OCI-LY7 (cell line): ENCODE results near the gene SMG9. TPM values are rescaled to one million over a fixed set of nuclear protein-coding genes. Genes with fewer than 3 reads are reported as not detected.

Experiments used
- BruUV-seq: library from RNA; stranded (reverse); fragments of 400-500 nt; replicated peaks from 2 replicates; lab custom pipeline; 2021; lab: Mats Ljungman, UMichigan
- CTCF ChIA-PET: fragments of 300-600 bp; sonication (Branson Sonifier 250); formaldehyde crosslinking; loops from one replicate; lab custom pipeline; 2022; ENCODE audit warnings: antibody characterized with exemption; ENCODE audit not compliant: unreplicated experiment; lab: Charles Lee
- POLR2A ChIA-PET: fragments of 300-600 bp; sonication (Branson Sonifier 250); formaldehyde crosslinking; loops from one replicate; lab custom pipeline; 2022; ENCODE audit warnings: antibody characterized with exemption; lab: Charles Lee
- DNase-seq: peaks from one replicate; pipeline ENCODE4 v3.0.0-alpha.2; 2015; ENCODE audit warnings: low spot score
- H2AFZ ChIP-seq: fragments of 200-600 bp; sonication (generic), shearing (Covaris generic); 2 replicates; pipeline ENCODE4 v1.6.1; 2014; ENCODE audit warnings: mild to moderate bottlenecking, antibody characterized with exemption, low read length, moderate library complexity
- H3K27ac ChIP-seq: fragments of 200-600 bp; sonication (generic); 2 replicates; pipeline ENCODE4 v1.5.1; 2014; ENCODE audit warnings: mixed run types, low read depth, mild to moderate bottlenecking, moderate library complexity, low read length, inconsistent platforms; ENCODE audit not compliant: poor library complexity, severe bottlenecking
- H3K36me3 ChIP-seq: fragments of 200-600 bp; sonication (generic); 2 replicates; pipeline ENCODE4 v1.6.1; 2014; ENCODE audit warnings: mild to moderate bottlenecking, antibody characterized with exemption, low read length, moderate library complexity, mixed read lengths; ENCODE audit not compliant: insufficient read depth
- H3K4me1 ChIP-seq: fragments of 200-600 bp; sonication (generic); 2 replicates; pipeline ENCODE4 v1.5.1; 2014; ENCODE audit warnings: mild to moderate bottlenecking, low read length; ENCODE audit not compliant: insufficient read depth, poor library complexity, severe bottlenecking
- H3K4me2 ChIP-seq: fragments of 200-600 bp; sonication (generic); 2 replicates; pipeline ENCODE4 v1.6.1; 2014; ENCODE audit warnings: mild to moderate bottlenecking, low read length
- H3K4me3 ChIP-seq: fragments of 200-600 bp; sonication (generic); 2 replicates; pipeline ENCODE4 v1.5.1; 2014; ENCODE audit warnings: mild to moderate bottlenecking, low read depth, low read length; ENCODE audit not compliant: poor library complexity, severe bottlenecking
- H3K79me2 ChIP-seq: fragments of 200-600 bp; sonication (generic); 2 replicates; pipeline ENCODE4 v1.6.1; 2016; ENCODE audit warnings: low read depth, mild to moderate bottlenecking, low read length, moderate library complexity, mixed read lengths; ENCODE audit not compliant: insufficient read depth
- H3K9me2 ChIP-seq: fragments of 200-600 bp; sonication (generic); 2 replicates; pipeline ENCODE4 v1.6.1; 2016; ENCODE audit warnings: mild to moderate bottlenecking, low read length, mixed read lengths; ENCODE audit not compliant: insufficient read depth
- H3K9me3 ChIP-seq: fragments of 200-600 bp; sonication (generic); 2 replicates; pipeline ENCODE4 v1.6.1; 2014; ENCODE audit warnings: mild to moderate bottlenecking, mixed run types, low read length, mixed read lengths
- H4K20me1 ChIP-seq: fragments of 200-600 bp; sonication (generic); 2 replicates; pipeline ENCODE4 v1.6.1; 2014; ENCODE audit warnings: mild to moderate bottlenecking, antibody characterized with exemption, low read length, moderate library complexity, mixed read lengths; ENCODE audit not compliant: insufficient read depth
- EZH2phosphoT487 ChIP-seq: fragments of 200-600 bp; sonication (generic); IDR thresholded peaks from 2 replicates; pipeline ENCODE4 v1.6.1; 2018; ENCODE audit warnings: low read depth, borderline replicate concordance, mild to moderate bottlenecking, mixed run types, antibody characterized with exemption, low read length, moderate library complexity, mixed read lengths
- intact Hi-C: fragments of 100-400 bp; cut with micrococcal nuclease; formaldehyde crosslinking; loops from one replicate; pipeline ENCODE4 v1.10.0; 2022; ENCODE audit not compliant: unreplicated experiment
- total RNA-seq, 2 experiments: library from RNA; depleted of rRNA in 1 of 2; stranded (reverse); fragments of >200 nt in 1 of 2; shearing (Covaris generic) in 1 of 2; gene quantifications; 2 replicates each; pipeline ENCODE4 v1.2.3, GENCODE V29; 2014 to 2022
- TF ChIP-seq, protein P1 (sequence below): fragments of 200-600 bp; sonication (generic); conservative IDR thresholded peaks from 2 replicates; pipeline ENCODE4 v1.5.1; 2014; ENCODE audit warnings: mild to moderate bottlenecking, antibody characterized with exemption, low read length, moderate library complexity, mixed read lengths

Gene SMG9
- total RNA-seq, 2 experiments from 2014 or later: 65.6 to 75.5 TPM

DNA sequence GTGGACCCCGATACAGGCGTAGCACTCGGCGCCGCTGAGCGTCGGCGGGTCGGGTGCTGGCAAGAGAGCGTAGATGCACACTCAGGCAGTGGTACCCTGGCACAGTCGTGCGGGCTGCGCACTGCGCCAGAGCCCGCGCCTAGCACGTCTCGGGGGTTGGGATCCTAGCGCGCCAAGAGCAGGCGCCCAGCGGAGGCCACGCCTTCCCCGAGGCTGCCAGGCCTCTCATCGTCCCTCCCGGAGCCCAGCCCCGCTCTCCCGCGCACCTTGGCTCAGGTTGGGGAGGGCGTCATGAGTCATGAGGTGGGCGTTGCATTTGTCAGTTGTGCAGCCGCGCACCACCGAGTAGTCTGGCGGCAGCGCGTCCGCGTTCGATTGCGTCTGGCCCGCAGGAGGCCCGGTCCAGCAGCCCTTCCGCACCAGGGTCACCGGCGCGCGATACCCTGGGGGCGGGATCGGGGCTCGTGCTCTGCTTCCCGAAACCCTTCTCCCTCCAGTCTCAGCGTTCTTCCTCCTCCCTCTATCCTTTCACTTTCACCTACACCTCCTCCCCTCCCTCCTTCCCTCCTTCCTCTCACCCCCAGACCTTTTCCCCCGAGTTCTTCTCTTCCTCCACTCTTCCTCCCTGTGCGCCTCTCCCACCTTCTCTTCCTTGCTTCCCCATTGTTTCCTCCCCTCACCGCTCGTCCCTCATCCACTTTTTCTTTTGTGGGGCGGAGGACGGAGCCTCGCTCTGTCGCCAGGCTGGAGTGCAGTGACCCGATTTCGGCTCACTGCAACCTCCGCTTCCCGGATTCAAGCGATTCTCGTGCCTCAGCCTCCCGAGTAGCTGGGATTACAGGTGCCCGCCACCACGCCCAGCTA, 44.0 kb upstream of the SMG9 start:
- Histone ChIP-seq H3K36me3 (no peaks in the 10 kb centered on the region), H3K79me2 (no peaks in the 10 kb centered on the region), H3K27ac (no peak overlapping the region), H3K4me2 (no peak overlapping the region), H4K20me1 (no peaks in the 10 kb centered on the region), H2AFZ (no peak overlapping the region), H3K9me2 (no peaks in the 10 kb centered on the region), H3K9me3 (no peaks in the 10 kb centered on the region), H3K4me3 (no peak overlapping the region), H3K4me1 (no peaks in the 10 kb centered on the region)
- DNase-seq: no peak
- intact Hi-C loops: no loop called here
- TF ChIP-seq, protein P1, sequence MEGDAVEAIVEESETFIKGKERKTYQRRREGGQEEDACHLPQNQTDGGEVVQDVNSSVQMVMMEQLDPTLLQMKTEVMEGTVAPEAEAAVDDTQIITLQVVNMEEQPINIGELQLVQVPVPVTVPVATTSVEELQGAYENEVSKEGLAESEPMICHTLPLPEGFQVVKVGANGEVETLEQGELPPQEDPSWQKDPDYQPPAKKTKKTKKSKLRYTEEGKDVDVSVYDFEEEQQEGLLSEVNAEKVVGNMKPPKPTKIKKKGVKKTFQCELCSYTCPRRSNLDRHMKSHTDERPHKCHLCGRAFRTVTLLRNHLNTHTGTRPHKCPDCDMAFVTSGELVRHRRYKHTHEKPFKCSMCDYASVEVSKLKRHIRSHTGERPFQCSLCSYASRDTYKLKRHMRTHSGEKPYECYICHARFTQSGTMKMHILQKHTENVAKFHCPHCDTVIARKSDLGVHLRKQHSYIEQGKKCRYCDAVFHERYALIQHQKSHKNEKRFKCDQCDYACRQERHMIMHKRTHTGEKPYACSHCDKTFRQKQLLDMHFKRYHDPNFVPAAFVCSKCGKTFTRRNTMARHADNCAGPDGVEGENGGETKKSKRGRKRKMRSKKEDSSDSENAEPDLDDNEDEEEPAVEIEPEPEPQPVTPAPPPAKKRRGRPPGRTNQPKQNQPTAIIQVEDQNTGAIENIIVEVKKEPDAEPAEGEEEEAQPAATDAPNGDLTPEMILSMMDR: no peak
- TF ChIP-seq EZH2phosphoT487: no peak
- ChIA-PET CTCF (no interaction called here), POLR2A (no interaction called here)
- no TSS peak for BruUV-seq

DNA sequence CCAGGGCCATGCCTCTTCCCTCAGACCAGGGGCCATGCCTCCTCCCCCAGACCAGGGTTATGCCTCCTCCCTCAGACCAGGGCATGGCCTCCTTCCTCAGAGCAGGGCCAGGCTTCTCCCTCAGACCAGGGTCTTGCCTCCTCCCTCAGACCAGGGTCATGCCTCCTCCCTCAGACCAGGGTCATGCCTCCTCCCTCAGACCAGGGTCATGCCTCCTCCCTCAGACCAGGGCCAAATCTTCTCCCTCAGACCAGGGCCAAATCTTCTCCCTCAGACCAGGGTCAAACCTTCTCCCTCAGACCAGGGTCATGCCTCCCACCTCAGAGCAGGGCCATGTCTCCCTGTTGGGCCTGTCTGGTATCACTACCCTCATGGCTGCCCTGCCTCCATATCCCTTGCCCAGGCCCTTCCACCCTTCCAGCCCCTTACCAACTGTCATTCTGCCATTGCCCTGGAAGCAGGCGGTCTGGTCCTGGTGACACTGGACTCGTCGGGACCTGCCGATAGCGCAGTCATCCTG, 43.3 kb upstream of the SMG9 start:
- H3K4me1 ChIP-seq: no peaks in the 10 kb centered on the region
- no peaks in the 10 kb centered on the region for H3K9me3 ChIP-seq
- H4K20me1 ChIP-seq: no peaks in the 10 kb centered on the region
- no peak for DNase-seq
- no peaks in the 10 kb centered on the region for H3K36me3 ChIP-seq
- H3K4me3 ChIP-seq: no peak overlapping the region
- BruUV-seq: no TSS peak
- H3K4me2 ChIP-seq: no peak overlapping the region
- H3K79me2 ChIP-seq: no peaks in the 10 kb centered on the region
- intact Hi-C loops: no loop called here
- no peak for TF ChIP-seq EZH2phosphoT487
- TF ChIP-seq, protein P1: no peak
- ChIA-PET CTCF (no interaction called here), POLR2A (no interaction called here)
- no peak overlapping the region for H3K27ac ChIP-seq
- no peaks in the 10 kb centered on the region for H3K9me2 ChIP-seq
- no peak overlapping the region for H2AFZ ChIP-seq

DNA sequence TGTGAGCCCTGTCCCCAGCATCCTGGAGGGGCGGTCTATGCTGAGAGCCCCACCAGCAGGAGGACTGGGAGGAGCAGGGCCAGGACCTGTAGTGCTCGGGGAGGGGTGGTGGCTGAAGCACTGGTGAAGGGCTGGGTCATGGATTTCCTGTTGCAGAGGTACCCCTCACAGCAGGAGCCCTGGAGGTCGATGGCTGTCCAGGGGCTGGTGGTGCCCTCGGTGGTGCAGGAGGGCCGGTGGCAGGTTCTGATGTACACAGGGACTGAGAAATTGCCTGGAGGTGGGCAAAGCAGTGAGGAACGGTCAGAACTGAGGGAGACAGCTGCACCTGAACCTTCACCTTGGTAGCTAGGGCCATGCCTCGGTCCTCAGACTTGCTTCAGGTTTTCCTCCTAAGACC, 42.8 kb upstream of the SMG9 start:
- H4K20me1 ChIP-seq: no peaks in the 10 kb centered on the region
- no peak overlapping the region for H3K4me3 ChIP-seq
- CTCF ChIA-PET: no interaction called here
- no peaks in the 10 kb centered on the region for H3K9me3 ChIP-seq
- H3K4me1 ChIP-seq: no peaks in the 10 kb centered on the region
- H3K9me2 ChIP-seq: no peaks in the 10 kb centered on the region
- DNase-seq: no peak
- H3K4me2 ChIP-seq: no peak overlapping the region
- TF ChIP-seq, protein P1: no peak
- no peak for TF ChIP-seq EZH2phosphoT487
- BruUV-seq: no TSS peak
- no peak overlapping the region for H2AFZ ChIP-seq
- H3K36me3 ChIP-seq: no peaks in the 10 kb centered on the region
- no peak overlapping the region for H3K27ac ChIP-seq
- H3K79me2 ChIP-seq: no peaks in the 10 kb centered on the region
- intact Hi-C loops: no loop called here
- POLR2A ChIA-PET: no interaction called here
